ENCODE measurements around the gene IQSEC3.
A peak's percentile ranks its signal among the peaks of the same experiment; 100 is the strongest.
"Not testable (repeated sequence)": the region's sequence is repeated elsewhere in the genome, so short reads cannot be mapped to it uniquely, and the experiment has no call there.

IQSEC3 gene

DNA sequence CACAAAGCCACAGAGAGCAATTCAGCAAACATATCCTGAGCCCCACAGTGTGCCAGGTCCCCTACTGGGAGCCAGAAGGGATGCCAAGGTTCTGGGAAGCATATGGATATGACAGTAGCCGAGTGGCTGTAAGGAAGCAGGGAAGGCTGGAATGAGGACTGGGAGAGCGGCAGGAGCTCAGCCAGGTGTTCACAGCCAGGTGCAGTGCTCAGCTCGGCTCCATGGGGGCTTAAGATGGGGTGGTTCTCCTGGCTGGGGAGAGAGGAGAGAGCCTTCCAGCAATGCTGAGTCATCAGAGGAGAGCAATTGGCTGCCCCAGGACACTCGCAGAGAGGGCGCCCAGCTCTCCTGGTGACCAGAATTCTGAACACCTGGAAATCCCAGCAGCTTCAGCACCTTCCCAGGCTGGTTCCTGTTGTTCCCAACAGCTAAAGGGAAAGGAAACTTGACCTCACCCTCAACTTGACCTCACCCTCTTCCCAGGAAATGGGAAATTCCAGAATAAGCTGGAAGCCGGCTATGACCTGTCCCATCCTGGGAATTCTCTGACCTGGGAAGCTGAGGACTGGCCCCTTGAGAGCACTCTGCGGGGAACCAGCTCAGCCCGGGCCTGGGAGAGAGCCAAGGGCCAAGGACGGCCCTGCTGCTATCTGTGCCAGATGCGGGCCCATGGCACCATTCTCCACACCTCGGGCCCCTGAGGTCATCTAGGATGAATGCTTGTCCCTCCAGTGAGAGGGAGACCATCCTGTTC is 112.7 kb downstream of the IQSEC3 start:
- DNase-seq: peak; percentile 15

DNA sequence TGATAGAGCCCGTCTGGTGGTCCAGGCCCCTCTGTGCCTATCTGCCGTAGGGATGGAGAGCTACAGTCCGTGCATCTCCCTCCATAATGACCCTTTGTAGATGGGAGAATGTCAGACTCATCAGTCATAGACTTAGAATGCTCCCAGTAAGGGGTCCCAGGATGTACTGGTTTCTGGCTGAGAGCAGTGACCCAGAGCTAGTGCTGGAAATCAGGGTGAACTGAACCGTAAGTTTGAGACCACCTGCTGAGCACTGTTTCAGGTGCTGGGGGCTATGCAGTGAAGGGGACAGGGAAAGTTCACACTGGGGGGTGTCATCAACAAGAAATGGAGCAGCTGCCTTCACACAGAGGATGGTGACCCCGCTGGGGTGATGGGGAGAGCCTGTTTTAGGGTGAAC is 113.3 kb downstream of the IQSEC3 start:
- no peak for DNase-seq

DNA sequence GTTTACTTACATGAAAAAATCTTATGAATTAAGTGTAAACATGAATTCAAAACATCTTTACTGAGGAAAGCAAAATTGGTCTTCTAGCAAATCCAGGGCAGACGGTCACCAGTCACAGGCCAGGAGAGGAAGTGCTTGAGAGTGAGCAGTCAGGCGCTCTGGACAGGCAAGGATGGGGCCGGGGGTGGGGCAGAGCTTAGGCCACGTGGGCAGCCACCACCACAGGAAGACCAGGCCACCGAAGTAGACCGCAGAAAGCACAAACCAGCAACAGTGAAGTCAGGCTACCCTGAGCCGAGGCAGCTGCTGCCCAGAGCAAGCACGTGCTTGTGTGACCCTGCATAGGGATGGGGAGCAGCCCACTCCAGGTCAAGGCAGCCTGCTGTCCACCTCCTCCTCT is 113.9 kb downstream of the IQSEC3 start:
- DNase-seq: peak; percentile 10

DNA sequence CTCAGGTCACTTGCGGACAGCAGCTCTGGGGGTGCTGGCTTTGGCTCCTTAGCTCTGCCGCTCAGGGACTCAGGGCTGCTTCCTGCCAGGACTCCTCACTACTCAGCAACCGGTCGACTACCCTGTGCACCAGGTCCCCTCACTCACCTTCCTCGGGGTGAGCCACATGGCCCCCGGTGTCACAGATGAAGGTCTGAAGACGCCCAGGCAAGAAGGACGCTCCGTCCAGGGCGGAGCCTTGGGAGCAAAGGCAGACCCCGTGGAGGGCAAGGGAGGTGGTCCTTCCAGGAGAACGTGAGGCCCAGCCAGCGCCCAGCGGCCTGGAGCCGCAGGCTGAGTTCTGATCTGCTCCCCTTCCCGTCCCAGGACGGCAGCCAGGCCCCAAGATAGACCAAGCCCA is 115.4 kb downstream of the IQSEC3 start:
- no peak for DNase-seq

DNA sequence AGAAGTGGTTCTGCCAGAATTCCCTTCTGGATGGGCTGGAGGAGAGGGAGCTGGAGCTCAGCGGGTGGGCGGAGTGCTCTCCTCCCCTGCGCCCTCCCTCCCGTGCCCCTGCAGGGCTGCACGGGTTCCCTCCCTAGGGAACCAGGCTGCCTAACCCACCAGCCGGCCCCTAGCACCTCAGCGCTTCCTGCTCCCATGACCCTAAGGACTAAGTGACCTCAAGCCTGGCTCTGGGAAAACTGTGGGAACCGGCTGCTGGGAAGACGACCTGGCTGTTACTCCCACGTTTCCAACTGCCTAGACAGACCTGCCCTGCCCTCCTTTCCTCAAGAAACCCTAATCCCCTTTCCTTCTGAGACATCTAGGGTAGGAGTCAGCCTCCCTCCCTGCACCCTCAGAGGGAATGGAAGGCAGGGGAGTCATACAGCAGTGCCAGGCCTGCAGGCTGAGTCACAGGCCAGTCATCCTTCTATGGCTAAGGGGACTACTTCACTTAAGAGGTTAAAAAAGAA is 115.9 kb downstream of the IQSEC3 start:
- DNase-seq: peak; percentile 86

DNA sequence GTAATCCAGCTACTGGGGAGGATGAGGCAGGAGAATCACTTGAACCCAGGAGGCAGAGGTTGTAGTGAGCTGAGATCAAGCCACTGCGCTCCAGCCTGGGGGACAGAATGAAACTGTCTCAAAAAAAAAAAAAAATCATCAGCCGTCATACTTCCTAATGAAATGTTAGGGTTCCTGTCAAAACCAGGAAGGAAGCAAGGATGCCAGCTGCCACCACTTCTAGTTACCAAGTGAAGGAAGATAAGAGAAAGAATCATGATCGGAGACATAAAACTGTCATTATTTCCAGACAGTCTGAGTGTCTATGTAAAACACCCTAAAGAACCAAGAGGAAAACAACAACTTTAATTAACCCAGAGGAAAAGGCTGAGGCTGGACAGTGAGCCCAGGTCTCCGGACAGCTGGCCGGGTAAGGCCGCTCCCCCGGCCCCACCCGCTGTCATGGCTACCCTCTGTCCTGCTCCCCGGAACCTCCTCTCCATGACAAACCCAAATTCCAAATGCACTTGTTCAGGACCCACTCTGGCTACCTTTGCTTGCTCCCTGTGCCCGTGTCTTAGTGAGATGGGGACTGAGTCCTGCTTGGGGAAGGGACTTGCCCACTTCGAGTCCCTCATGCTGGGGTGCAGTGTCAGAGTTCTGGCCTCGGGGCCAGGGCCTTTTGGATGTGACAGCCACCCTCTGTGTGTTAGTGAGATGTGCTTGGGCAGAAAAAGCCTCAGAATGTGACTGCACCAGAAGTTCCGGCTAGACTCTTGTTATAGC is 118.4 kb downstream of the IQSEC3 start:
- no peak for DNase-seq

DNA sequence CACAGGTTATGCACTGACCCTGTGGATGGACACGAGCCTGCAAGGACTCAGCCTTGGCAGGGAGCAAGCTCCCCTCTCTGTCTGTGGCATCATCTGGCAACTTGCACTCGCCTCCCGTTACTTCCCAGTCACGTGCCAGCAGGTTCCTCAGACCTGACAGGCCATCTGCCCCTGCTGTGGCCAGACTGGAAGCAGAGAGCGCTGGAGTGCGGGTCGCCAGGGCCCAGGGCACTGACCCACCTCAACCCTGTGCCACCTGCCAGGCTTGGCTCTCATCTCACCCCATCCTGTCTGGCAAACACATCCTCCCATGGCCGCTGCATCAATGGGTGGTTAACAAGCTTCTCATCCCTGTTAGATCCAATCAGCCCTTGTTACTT is 119.0 kb downstream of the IQSEC3 start:
- DNase-seq: no peak

DNA sequence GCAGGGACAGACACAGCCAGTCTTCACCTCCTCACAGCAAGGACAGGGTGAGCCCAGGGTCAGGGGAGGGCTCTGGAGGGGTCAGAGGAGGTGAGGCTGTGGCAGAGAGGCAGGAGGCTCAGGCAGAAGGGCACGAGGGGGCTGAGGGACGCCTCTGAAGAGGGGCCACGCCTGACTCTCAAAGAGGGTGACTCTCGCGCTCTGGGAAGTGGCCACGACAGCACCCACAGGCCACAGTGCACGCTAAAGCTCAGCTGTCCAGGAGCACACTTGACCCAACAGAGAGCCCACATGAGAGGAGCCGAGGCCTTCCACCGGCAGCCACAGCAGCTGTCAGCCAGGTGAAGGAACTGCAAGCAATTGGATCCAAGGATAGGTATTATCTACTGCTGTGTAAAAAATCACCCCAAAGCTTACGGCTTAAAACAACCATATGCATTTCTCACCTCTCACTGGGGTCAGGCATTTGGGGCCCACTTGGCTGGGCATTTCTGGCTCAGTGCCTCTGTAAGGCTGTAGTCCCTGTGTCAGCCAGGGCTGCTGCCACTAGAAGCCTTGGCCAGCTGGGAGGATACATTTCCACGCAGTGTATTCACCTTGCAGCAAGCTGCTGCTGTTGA is 119.5 kb downstream of the IQSEC3 start:
- DNase-seq: no peak

DNA sequence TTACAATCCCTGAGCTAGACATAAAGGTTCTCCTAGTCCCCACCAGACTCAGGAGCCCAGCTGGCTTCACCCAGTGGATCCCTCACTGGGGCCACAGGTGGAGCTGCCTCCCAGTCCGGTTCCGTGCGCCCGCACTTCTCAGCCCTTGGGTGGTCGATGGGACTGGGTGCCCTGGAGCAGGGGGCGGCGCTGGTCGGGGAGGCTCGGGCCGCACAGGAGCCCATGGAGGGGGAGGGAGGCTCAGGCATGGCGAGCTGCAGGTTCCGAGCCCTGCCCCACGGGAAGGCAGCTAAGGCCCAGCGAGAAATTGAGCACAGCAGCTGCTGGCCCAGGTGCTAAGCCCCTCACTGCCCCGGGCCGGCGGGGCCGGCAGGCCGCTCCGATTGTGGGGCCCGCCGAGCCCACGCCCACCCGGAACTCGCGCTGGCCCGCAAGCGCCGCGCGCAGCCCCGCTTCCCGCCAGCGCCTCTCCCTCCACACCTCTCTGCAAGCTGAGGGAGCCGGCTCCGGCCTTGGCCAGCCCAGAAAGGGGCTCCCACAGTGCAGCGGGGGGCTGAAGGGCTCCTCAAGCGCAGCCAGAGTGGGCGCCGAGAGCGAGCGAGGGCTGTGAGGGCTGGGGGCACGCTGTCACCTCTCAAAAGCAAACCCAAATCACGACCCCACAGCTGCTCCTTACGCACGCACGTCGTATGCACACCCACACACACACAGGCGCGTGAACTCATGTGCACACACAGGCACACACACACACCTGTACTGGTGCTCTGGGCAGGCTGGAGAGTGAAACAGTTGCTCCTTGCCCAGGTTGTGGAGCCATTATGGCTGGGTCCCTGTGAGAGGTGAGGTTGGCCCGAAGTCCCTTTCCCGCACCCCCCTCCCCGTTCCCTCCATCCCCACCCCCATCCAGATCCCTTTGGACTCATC is 121.7 kb downstream of the IQSEC3 start:
- not testable (repeated sequence) for DNase-seq

DNA sequence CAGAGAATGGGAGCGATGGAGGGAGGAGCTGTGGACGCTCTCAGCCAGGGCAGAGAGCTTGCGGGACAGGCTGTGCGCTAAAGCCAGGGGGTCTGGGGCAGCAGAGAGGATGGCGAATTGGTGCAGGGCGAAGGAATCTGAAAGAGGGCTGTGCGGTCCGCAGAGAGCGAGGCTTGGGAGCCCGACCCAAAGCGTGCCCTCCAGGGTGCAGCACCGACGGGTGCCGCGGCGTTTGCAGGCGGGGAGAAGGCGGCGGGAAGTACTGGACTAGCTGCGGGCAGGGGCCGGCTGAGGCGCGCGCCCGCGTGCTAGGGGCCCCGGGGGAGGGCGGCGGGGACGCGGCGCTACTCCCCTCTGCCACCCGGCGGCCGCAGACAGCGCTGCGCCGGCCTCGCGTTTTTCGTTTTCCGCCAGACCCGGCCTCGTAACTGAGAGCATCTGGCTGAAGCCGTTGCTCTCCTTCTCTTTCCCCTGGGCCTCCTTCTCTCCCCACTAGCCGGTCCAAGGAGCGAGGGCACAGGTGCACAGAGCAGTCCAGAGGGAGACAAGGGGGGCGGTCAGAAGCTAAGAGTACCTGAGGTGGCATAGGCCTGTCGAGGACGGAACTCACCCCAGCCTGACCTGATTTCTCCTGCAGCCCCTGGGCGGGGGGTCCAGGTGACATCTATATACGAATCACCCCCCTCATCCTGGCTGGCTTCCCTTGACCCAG is 122.5 kb downstream of the IQSEC3 start:
- peak; percentile 58 for DNase-seq

DNA sequence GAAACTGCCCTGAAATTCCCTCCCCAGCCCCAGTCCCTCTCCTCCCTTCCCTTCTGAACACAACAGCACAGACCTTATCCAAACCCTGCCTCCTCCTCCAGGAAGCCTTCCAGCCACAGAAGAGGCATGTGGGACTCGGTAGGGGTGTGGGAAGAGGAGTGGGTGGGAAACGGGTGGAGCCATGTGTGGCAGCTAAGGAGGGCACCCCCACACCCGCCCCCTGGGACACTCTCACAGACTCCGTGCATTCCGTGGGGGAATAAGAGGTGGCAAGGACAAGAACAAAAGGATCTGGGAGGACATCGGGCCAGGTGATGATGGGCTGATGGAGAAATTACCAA is 123.0 kb downstream of the IQSEC3 start:
- DNase-seq: no peak

DNA sequence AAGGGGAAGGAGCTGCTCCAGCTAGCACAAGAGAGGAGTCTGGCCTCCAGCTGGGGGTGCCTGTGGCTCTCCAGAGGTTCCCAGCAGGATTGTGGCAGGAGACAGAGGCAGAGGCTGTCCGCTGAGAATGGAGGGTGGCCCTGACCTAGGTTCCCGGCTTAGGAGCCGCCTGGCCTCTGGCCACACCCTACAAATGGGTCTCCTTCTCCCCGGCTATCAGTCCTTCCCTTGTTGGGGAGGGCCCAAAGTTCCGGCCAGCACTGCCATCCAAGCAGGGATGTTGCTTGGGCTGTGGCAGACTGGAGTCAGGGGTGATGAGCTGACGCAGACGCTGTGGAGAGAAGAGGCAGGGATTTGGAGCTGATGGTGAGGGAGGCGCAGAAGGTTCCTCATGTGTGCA is 124.3 kb downstream of the IQSEC3 start:
- no peak for DNase-seq

DNA sequence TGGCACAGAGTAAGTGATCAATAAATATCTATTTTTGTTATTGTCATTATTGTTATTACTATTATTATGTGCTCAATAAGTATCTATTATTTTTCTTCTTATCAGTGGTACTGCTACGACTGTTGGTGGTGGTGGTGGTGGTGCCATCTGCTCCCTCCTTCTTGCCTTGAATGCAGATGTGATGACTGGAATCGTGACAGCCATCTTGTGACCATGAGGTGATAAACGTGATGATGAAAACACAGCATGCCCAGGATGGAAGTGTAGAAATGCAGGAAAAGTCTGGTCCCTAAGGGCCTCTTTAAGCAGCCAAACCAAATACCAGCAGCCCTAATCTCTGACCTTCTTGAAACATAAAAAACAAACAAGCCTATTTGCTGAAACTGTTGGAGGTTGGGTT is 125.0 kb downstream of the IQSEC3 start:
- DNase-seq: no peak

DNA sequence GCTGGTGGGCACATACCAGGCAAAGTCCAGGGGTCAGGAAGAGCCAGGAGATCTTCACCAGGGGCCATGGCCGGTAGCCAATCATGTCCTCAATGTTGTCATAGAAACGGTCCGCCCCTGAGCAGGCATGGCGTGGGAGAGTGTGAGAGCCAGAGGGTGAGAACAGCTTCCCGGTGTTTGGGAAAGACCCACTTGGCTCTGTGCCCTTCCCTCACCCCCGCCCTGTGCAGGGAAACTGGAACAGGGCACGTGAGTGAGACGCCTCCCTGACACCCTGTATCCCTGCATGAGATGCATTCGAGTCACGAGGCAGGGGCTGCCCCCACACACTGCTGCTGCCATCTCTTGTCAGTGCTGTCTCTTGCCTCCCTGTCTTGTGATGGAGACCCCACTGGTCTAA is 126.7 kb downstream of the IQSEC3 start:
- DNase-seq: no peak

DNA sequence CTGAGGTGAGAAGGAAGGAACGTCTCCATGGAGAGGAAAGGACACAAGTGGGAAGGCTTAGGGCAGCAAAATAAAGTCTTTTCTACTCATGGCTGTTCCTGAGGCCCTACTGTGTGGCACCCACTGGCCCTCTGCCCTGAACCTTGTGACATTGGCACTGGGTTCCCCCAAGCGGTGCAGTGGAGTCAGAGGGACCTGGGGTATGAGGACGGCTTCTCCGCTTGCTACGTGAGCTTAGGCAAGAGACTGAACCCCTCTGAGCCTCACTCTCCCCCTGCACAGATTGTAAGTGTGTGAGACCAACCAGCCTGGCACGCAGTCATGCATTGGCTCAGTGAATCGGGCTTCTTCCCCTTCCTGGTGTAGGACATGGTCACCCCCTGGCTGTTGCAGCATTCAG is 127.7 kb downstream of the IQSEC3 start:
- DNase-seq: no peak

DNA sequence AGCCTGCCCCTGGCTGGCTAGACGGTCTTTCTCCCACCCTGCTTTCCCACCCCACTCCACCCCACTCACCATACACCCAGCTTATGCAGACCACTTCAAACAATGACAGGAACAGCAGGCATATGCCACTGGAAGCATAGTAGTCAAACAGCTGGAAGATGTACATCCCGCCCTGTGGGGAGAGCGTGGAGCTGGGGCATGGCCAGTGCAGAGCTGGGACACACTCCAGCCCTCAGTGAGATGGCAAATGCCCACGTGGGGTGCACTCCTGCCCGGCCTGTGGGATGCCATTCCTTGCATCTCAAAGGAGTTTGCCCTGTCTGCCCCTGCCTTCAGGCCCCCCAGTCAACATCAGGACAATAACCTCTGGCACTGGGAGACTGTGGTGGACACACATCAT is 128.6 kb downstream of the IQSEC3 start:
- DNase-seq: no peak

DNA sequence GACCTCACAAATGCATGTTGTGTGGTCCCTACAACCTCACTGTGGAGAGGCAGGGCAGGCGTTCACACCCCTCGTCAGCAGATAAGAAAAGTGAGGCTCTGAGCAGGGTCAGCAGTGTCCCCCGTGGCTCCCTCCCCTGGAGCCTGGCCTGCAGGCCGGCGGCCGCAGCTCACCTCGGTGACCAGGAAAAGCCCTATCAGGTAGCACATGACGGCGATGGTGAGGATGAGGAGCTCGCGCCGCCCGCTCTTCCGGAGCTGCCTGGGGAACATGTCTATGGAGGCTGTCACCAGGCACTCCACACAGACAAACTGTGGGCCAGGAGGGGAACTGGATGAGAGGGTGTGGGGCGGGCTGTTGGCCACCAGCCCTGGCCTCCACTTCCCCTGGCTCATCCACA is 129.4 kb downstream of the IQSEC3 start:
- no peak for DNase-seq

DNA sequence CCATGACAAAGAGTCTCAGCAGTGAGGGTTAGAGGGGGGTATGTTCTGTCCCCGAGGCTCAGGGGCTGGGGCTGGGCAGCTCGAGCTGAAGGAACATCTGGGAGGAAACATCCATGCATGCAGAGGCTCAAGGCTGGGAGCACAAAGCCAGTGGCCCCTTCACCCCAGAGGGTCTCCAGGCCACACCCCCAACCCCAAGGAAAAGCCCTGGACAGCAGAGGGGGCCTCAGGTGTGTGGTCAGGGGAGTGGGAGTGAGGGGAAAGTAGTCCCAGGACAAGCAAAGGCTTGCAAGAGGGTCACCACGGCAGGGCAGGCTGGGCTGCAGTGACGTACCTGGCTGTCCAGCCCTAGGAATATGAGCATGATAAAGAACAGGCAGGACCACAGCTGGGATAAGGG is 129.9 kb downstream of the IQSEC3 start:
- DNase-seq: no peak

DNA sequence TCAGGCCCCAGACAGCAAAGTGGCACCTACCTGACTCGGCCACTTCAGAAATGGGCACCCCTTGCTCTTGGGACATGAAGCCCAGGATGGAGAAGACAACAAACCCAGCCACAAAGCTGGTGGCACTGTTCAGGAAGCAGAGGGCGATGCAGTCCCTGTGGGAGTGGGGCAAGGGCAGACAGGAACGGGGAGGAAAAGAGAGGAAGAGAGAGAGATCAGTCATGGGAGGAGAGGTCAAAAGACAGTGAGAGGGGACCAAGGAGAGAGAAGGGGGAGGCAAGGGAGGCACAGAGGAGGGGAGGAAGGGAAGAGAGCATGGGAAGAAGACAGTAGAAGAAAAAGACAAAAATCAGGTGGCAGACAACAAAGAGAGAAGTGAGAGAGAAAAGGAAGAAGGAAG is 130.8 kb downstream of the IQSEC3 start:
- DNase-seq: no peak

DNA sequence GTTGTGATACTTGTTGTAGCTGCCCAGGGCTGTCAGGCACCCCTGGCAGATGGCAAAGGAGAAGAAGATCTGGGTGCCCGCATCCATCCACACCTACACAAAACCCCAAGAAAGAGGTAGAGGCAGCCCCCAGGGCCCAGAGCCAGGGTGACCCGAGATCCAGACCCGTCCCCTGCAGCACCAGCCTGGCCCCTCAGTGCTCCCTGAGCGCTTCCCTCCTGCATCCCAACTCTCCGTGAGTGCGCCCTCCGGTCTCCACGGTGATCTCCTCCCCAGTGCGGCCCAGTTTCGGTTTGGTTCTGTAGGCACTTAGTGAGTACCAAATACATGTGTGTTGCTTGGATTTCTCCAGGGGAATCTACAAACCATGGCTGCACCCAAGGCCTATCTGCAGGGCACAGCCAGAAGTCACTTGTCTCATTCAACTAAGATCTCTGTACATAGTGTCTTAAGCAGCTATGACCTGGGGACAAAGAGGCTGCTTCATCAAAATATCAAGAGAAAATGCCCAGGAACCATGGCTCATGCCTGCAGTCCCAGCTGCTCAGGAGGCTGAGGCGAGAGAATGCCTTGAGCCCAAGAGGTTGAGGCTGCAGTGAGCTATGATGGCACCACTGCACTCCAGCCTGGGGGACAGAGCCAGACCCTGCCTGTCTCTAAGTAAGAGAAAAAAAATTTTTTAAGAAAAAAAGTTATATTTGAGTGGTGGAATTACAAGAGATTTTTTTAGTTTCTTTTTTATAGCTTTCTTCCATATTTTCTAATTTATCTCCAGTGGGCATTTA is 131.5 kb downstream of the IQSEC3 start:
- DNase-seq: no peak

DNA sequence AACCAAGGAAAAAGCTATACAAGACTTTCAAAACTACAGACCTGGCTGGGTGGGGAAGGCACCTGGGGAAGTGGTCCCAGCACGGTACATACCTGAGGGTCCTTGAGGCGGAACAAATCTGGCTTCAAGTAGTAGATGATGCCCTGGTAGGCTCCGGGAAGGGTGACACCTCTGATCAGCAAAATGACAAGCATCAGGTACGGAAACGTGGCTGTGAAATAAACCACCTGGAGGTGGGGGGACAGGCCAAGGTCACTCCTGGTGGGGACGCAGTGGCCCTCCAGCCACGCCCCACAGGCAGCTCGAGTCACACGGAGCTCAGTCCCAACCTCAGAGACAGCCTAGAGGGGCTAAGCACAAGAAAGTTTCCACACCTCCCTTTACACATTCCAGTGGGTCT is 132.1 kb downstream of the IQSEC3 start:
- DNase-seq: no peak
